ENCODE data around the gene FAM161B. TPM values are rescaled to one million over a fixed set of nuclear protein-coding genes. Genes with fewer than 3 reads are reported as not detected.

Gene FAM161B
- total and polyA plus RNA-seq, 2 of the 13 experiments (the other 11 are each of a cell fraction or from before 2014, with no cell fraction given), result 1.6 to 2.0 TPM

DNA sequence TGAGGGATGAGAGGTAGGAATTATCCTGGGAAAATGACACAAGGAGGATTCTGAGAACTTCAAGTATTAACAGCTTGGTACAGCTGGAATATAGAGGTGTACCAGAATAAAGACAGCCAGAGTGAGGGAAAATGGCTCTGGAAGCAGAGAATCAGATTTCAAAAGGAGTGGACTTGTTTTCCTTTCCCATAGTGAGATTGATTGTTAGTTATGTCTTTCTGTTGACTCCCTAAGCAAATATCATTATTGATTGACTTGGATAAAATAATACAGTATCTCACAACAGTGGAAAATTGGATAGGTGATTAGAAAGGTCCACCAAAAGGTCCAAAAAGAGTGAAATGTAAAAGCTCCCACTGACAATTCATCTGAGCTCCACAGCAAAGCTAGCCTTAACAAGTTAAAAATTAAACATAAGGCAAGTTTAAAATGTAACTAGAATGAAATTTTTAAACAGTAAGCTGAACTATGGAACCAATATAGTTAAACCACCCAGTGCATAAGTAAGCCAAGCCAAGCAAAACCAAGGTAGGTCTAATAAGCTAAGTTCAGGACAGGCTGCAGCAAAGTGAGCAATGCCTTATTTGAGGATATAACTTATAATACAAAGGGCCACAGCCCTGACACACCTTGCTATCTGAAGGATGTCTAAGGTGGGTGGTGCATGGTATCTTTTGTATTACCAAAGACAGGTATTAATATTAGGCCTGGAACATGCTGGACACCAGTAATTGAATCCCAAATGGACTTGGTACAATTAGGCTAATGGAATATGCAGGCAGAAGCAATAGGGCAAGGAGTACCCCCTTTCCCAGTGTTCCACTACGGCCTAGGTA lies 47.4 kb upstream of the FAM161B start (continued):
- TF ChIP-seq ZNF343 (CRISPR knock-in tag; IDR thresholded peaks at IDR 0.05) (no peak), MED1 (CRISPR knock-in tag; IDR thresholded peaks at IDR 0.05) (peak; percentile 12), HHEX (CRISPR knock-in tag; IDR thresholded peaks at IDR 0.05) (no peak), CC2D1A (CRISPR knock-in tag; IDR thresholded peaks at IDR 0.05) (0 out of 2 replicates have a peak, but pooled peaks have one; percentile 72), ZNF652 (CRISPR knock-in tag; IDR thresholded peaks at IDR 0.05; ENCODE audit: borderline replicate concordance, low read depth) (peak; percentile 69; the same call in 1 of the 2 replicates), ZNF460 (CRISPR knock-in tag; IDR thresholded peaks at IDR 0.05; ENCODE audit: borderline replicate concordance) (no peak), ZNF878 (CRISPR knock-in tag; IDR thresholded peaks at IDR 0.05) (0 out of 2 replicates have a peak, but pooled peaks have one; percentile 21), PATZ1 (CRISPR knock-in tag; IDR thresholded peaks at IDR 0.05) (no peak), HMGXB4 (CRISPR knock-in tag; IDR thresholded peaks at IDR 0.05; ENCODE audit: borderline replicate concordance in 1 of 2, low read depth in 1 of 2) (0 out of 4 replicates have a peak, but pooled peaks of 1 of the 2 experiments have one; percentile 7), GTF3A (CRISPR knock-in tag; conservative IDR thresholded peaks at IDR 0.05) (no peak), ZFP1 (CRISPR knock-in tag; IDR thresholded peaks at IDR 0.05) (no peak)
- TF ChIP-seq, protein P1, sequence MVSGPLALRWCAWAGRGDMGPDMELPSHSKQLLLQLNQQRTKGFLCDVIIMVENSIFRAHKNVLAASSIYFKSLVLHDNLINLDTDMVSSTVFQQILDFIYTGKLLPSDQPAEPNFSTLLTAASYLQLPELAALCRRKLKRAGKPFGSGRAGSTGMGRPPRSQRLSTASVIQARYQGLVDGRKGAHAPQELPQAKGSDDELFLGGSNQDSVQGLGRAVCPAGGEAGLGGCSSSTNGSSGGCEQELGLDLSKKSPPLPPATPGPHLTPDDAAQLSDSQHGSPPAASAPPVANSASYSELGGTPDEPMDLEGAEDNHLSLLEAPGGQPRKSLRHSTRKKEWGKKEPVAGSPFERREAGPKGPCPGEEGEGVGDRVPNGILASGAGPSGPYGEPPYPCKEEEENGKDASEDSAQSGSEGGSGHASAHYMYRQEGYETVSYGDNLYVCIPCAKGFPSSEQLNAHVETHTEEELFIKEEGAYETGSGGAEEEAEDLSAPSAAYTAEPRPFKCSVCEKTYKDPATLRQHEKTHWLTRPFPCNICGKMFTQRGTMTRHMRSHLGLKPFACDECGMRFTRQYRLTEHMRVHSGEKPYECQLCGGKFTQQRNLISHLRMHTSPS (CRISPR knock-in tag; IDR thresholded peaks at IDR 0.05; ENCODE audit: low read depth), result no peak
- TF ChIP-seq, protein P2, sequence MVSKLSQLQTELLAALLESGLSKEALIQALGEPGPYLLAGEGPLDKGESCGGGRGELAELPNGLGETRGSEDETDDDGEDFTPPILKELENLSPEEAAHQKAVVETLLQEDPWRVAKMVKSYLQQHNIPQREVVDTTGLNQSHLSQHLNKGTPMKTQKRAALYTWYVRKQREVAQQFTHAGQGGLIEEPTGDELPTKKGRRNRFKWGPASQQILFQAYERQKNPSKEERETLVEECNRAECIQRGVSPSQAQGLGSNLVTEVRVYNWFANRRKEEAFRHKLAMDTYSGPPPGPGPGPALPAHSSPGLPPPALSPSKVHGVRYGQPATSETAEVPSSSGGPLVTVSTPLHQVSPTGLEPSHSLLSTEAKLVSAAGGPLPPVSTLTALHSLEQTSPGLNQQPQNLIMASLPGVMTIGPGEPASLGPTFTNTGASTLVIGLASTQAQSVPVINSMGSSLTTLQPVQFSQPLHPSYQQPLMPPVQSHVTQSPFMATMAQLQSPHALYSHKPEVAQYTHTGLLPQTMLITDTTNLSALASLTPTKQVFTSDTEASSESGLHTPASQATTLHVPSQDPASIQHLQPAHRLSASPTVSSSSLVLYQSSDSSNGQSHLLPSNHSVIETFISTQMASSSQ (IDR thresholded peaks at IDR 0.05; ENCODE audit: low read depth), result peak; percentile 91
- TF ChIP-seq, protein P2 (CRISPR knock-in tag; IDR thresholded peaks at IDR 0.05; ENCODE audit: borderline replicate concordance), result peak; percentile 79; the same call in 1 of the 2 replicates
- TF ChIP-seq, protein P3, sequence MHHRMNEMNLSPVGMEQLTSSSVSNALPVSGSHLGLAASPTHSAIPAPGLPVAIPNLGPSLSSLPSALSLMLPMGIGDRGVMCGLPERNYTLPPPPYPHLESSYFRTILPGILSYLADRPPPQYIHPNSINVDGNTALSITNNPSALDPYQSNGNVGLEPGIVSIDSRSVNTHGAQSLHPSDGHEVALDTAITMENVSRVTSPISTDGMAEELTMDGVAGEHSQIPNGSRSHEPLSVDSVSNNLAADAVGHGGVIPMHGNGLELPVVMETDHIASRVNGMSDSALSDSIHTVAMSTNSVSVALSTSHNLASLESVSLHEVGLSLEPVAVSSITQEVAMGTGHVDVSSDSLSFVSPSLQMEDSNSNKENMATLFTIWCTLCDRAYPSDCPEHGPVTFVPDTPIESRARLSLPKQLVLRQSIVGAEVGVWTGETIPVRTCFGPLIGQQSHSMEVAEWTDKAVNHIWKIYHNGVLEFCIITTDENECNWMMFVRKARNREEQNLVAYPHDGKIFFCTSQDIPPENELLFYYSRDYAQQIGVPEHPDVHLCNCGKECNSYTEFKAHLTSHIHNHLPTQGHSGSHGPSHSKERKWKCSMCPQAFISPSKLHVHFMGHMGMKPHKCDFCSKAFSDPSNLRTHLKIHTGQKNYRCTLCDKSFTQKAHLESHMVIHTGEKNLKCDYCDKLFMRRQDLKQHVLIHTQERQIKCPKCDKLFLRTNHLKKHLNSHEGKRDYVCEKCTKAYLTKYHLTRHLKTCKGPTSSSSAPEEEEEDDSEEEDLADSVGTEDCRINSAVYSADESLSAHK (CRISPR knock-in tag; IDR thresholded peaks at IDR 0.05; ENCODE audit: borderline replicate concordance), result no peak

Measured in HepG2 (cell line).